Bronchial smooth muscle cell (primary cell): ENCODE measurements around the gene SPECC1. TPM values are rescaled to one million over a fixed set of nuclear protein-coding genes. Genes with fewer than 3 reads are reported as not detected.

Experiments
- total RNA-seq: library from RNA; depleted of rRNA; stranded (reverse); fragments of >200 nt; gene quantifications from 2 replicates; pipeline ENCODE4 v1.2.1, GENCODE V29; 2014

Gene SPECC1, protein sequence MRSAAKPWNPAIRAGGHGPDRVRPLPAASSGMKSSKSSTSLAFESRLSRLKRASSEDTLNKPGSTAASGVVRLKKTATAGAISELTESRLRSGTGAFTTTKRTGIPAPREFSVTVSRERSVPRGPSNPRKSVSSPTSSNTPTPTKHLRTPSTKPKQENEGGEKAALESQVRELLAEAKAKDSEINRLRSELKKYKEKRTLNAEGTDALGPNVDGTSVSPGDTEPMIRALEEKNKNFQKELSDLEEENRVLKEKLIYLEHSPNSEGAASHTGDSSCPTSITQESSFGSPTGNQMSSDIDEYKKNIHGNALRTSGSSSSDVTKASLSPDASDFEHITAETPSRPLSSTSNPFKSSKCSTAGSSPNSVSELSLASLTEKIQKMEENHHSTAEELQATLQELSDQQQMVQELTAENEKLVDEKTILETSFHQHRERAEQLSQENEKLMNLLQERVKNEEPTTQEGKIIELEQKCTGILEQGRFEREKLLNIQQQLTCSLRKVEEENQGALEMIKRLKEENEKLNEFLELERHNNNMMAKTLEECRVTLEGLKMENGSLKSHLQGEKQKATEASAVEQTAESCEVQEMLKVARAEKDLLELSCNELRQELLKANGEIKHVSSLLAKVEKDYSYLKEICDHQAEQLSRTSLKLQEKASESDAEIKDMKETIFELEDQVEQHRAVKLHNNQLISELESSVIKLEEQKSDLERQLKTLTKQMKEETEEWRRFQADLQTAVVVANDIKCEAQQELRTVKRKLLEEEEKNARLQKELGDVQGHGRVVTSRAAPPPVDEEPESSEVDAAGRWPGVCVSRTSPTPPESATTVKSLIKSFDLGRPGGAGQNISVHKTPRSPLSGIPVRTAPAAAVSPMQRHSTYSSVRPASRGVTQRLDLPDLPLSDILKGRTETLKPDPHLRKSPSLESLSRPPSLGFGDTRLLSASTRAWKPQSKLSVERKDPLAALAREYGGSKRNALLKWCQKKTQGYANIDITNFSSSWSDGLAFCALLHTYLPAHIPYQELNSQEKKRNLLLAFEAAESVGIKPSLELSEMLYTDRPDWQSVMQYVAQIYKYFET
- 0.43 and 1.9 TPM in 2 replicates for total RNA-seq

GRCh38 chr17:20009302-20010098, at the start of gene SPECC1:
Gene SPECC1 (plus strand): TSS chr17:20009359. CDS start chr17:20096652, 87,293 bp downstream.

GRCh38 chr17:19977293-19978208, 31.6 kb upstream of the SPECC1 start, which contains the start of gene AKAP10:
Gene AKAP10 (minus strand): TSS chr17:19977828. CDS start chr17:19977679, 149 bp downstream.

Other genes starting within 250 kb of the SPECC1 start
- 26.6 and 68.1 TPM in 2 replicates for gene ULK2, start 141.4 kb upstream of the SPECC1 start, total RNA-seq
- gene AKAP10, start 31.5 kb upstream of the SPECC1 start, total RNA-seq, result 17.7 and 18.8 TPM in 2 replicates